H9 (cell line): ENCODE results near the gene DCLRE1C. TPM values are rescaled to one million over a fixed set of nuclear protein-coding genes. Genes with fewer than 3 reads are reported as not detected.

ENCODE experiments used
- DNase-seq: peaks from one replicate; pipeline ENCODE4 v3.0.0-alpha.2; 2017
- H2AFZ ChIP-seq: one replicate; pipeline ENCODE4 v1.6.1; 2013; ENCODE audit warnings: mild to moderate bottlenecking, low read length, control low read depth, moderate library complexity
- H2AK5ac ChIP-seq: 2 replicates; pipeline ENCODE4 v1.6.1; 2013; ENCODE audit warnings: low read length, control low read depth, mixed read lengths; ENCODE audit not compliant: insufficient read length
- H2BK120ac ChIP-seq: one replicate; pipeline ENCODE4 v1.6.1; 2013; ENCODE audit warnings: low read depth, mild to moderate bottlenecking, low read length, control low read depth, inconsistent platforms; ENCODE audit not compliant: poor library complexity, severe bottlenecking
- H2BK12ac ChIP-seq: 2 replicates; pipeline ENCODE4 v1.6.1; 2013; ENCODE audit warnings: low read length, control low read depth, mixed read lengths, low read depth; ENCODE audit not compliant: insufficient read length
- H2BK15ac ChIP-seq: 2 replicates; pipeline ENCODE4 v1.6.1; 2013; ENCODE audit warnings: low read depth, low read length, control low read depth
- H2BK20ac ChIP-seq: one replicate; pipeline ENCODE4 v1.6.1; 2013; ENCODE audit warnings: low read depth, mild to moderate bottlenecking, low read length, control low read depth, inconsistent platforms; ENCODE audit not compliant: poor library complexity, severe bottlenecking
- H2BK5ac ChIP-seq: 2 replicates; pipeline ENCODE4 v1.6.1; 2013; ENCODE audit warnings: low read length, control low read depth, mixed read lengths; ENCODE audit not compliant: insufficient read length
- H3K14ac ChIP-seq: 2 replicates; pipeline ENCODE4 v1.6.1; 2013; ENCODE audit warnings: low read length, control low read depth; ENCODE audit not compliant: insufficient read depth
- H3K18ac ChIP-seq: 2 replicates; pipeline ENCODE4 v1.6.1; 2013; ENCODE audit warnings: low read depth, mild to moderate bottlenecking, mixed read lengths, low read length, control low read depth; ENCODE audit not compliant: insufficient read length
- H3K23ac ChIP-seq: 2 replicates; pipeline ENCODE4 v1.6.1; 2013; ENCODE audit warnings: low read length, control low read depth, mixed read lengths, low read depth; ENCODE audit not compliant: insufficient read length
- H3K23me2 ChIP-seq: 2 replicates; pipeline ENCODE4 v1.6.1; 2013; ENCODE audit warnings: low read depth, mild to moderate bottlenecking, mixed read lengths, low read length, control low read depth; ENCODE audit not compliant: insufficient read length, poor library complexity, severe bottlenecking
- H3K27ac ChIP-seq: 2 replicates; pipeline ENCODE4 v1.5.1; 2013; ENCODE audit warnings: low read length, control low read depth, mixed read lengths, low read depth; ENCODE audit not compliant: insufficient read length
- H3K27me3 ChIP-seq: 2 replicates; pipeline ENCODE4 v1.6.1; 2013; ENCODE audit warnings: low read length, control low read depth, inconsistent platforms; ENCODE audit not compliant: insufficient read depth
- H3K4ac ChIP-seq: 2 replicates; pipeline ENCODE4 v1.6.1; 2013; ENCODE audit warnings: low read depth, mild to moderate bottlenecking, control low read depth, inconsistent platforms, low read length, moderate library complexity
- H3K4me1 ChIP-seq: 2 replicates; pipeline ENCODE4 v1.6.1; 2013; ENCODE audit warnings: low read length, control low read depth, inconsistent platforms; ENCODE audit not compliant: insufficient read depth
- H3K4me2 ChIP-seq: 2 replicates; pipeline ENCODE4 v1.6.1; 2013; ENCODE audit warnings: low read length, control low read depth, mixed read lengths; ENCODE audit not compliant: insufficient read length, insufficient read depth
- H3K56ac ChIP-seq: 2 replicates; pipeline ENCODE4 v1.6.1; 2013; ENCODE audit warnings: low read depth, mild to moderate bottlenecking, mixed read lengths, low read length, control low read depth; ENCODE audit not compliant: insufficient read length
- H3K79me1 ChIP-seq: 2 replicates; pipeline ENCODE4 v1.6.1; 2013; ENCODE audit warnings: low read depth, mild to moderate bottlenecking, moderate library complexity, low read length, control low read depth, inconsistent platforms; ENCODE audit not compliant: insufficient read depth, poor library complexity, severe bottlenecking
- H3K79me2 ChIP-seq: 2 replicates; pipeline ENCODE4 v1.6.1; 2013; ENCODE audit warnings: low read length, control low read depth, inconsistent platforms; ENCODE audit not compliant: insufficient read depth
- H3K9ac ChIP-seq: 2 replicates; pipeline ENCODE4 v1.6.1; 2013; ENCODE audit warnings: low read length, control low read depth, mixed read lengths; ENCODE audit not compliant: insufficient read length; ENCODE audit errors: extremely low read depth
- H3K9me3 ChIP-seq: one replicate; pipeline ENCODE4 v1.6.1; 2013; ENCODE audit warnings: low read depth, low read length, inconsistent platforms; ENCODE audit not compliant: control insufficient read depth
- H3T11ph ChIP-seq: one replicate; pipeline ENCODE4 v1.6.1; 2013; ENCODE audit warnings: mild to moderate bottlenecking, low read length, control low read depth, inconsistent platforms
- H4K20me1 ChIP-seq: one replicate; pipeline ENCODE4 v1.6.1; 2013; ENCODE audit not compliant: control insufficient read depth, insufficient read length, insufficient read depth
- H4K5ac ChIP-seq: 2 replicates; pipeline ENCODE4 v1.6.1; 2013; ENCODE audit warnings: low read depth, mild to moderate bottlenecking, mixed read lengths, low read length, control low read depth; ENCODE audit not compliant: insufficient read length
- H4K8ac ChIP-seq: replicated peaks from 2 replicates; pipeline ENCODE4 v1.6.1; 2013; ENCODE audit warnings: low read length, control low read depth, mixed read lengths, low read depth; ENCODE audit not compliant: insufficient read length
- H4K91ac ChIP-seq: 2 replicates; pipeline ENCODE4 v1.6.1; 2013; ENCODE audit warnings: low read depth, mild to moderate bottlenecking, moderate library complexity, mixed read lengths, low read length, control low read depth; ENCODE audit not compliant: insufficient read length
- H3K27ac Mint-ChIP-seq, 3 experiments: 2 replicates in 2 of 3; 3 replicates in 1 of 3; pipeline ENCODE4 v1.8.0; 2020 to 2021; ENCODE audit warnings: mixed read lengths in 3 of 3, mild to moderate bottlenecking in 1 of 3, moderate library complexity in 1 of 3
- H3K27me3 Mint-ChIP-seq: 2 replicates; pipeline ENCODE4 v1.8.0; 2021; ENCODE audit warnings: low read depth, mild to moderate bottlenecking, moderate library complexity, mixed read lengths
- H3K36me3 Mint-ChIP-seq, 3 experiments: 2 replicates in 2 of 3; 3 replicates in 1 of 3; pipeline ENCODE4 v1.8.0; 2020 to 2021; ENCODE audit warnings: low read depth in 3 of 3, mixed read lengths in 3 of 3; ENCODE audit not compliant: insufficient read depth in 1 of 3
- H3K4me1 Mint-ChIP-seq, 2 experiments: 2 replicates each; pipeline ENCODE4 v1.8.0; 2020; ENCODE audit warnings: mixed read lengths in 2 of 2
- H3K4me3 Mint-ChIP-seq, 2 experiments: 2 replicates in 1 of 2; 3 replicates in 1 of 2; pipeline ENCODE4 v1.8.0; 2020 to 2021; ENCODE audit warnings: mild to moderate bottlenecking in 2 of 2, mixed read lengths in 2 of 2, moderate library complexity in 1 of 2
- H3K9me3 Mint-ChIP-seq, 2 experiments: 2 replicates in 1 of 2; 3 replicates in 1 of 2; pipeline ENCODE4 v1.8.0; 2020; ENCODE audit warnings: mild to moderate bottlenecking in 2 of 2, mixed read lengths in 2 of 2, moderate library complexity in 1 of 2
- whole genome bisulfite sequencing: extraction: QIAGEN DNeasy Blood & Tissue Kit; methylation state at CpG from one replicate; pipeline ENCODE4 v1.1.7; 2013; ENCODE audit warnings: missing lambda C conversion rate, low lambda C conversion rate, mixed read lengths; ENCODE audit not compliant: insufficient read length; ENCODE audit errors: extremely low coverage; 5-methylcytosine and 5-hydroxymethylcytosine counted together
- total RNA-seq: library from RNA; stranded (reverse); gene quantifications from 2 replicates; pipeline ENCODE4 v1.2.1, GENCODE V29; 2021
- TF ChIP-seq, protein P1 (sequence below): fragments of 200-600 bp; sonication (generic); conservative IDR thresholded peaks from 3 replicates; pipeline ENCODE4 v1.8.0; 2021; ENCODE audit warnings: antibody characterized with exemption, mild to moderate bottlenecking

DCLRE1C gene
- total RNA-seq, 1 experiment from 2014 or later, result 15.2 TPM

DNA sequence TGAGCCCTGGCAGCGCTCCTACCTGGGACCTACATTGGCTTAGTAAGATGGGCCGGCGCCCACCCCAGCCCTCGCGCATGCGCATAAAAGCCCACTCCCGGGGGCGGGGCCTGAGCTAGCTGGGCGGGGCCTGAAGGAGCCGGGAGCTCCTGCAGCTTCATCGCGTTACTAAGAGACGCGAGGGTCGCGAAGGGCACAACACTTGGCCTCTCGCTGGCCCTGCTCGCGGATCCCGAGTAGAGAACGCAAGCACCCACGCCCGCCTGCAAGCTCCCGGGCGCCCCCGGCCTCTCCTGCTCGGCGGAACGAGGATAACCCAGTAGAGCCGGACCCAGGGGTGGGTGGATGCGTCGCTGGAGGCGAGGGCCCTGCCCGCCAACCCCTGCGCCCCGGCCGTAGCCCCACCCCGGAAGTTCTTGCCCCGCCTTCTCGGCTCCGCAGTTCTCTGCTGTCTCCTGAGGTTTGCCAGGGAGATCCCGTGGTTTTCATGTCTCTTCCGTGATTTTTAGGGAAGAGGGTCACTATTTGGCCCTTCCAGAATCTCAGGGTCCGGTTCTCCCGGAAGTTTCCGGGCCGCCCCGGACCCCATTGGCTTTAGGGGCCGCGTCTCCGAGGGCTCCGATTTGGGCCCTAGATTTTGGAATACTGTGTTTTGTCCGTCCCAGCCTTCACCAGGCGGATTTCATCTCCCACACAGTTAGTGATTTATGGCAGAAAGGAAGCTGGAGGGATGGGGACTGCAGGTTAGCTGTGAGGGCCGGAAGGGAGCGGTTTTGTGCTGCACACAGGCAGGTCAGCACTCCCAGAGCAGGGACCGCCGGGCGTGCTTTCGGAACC is 5.5 kb upstream of the DCLRE1C start, which contains the start of gene MEIG1:
MEIG1 (plus strand) TSS at position 168 of the 837 bp plus-strand sequence. CDS start 7,081 bp downstream, outside the sequence.
- Histone ChIP-seq H4K8ac (no peak within 1 kb of the TSS), H3K79me2 (no peaks in the 10 kb centered on the region), H3T11ph (no peak within 1 kb of the TSS), H3K9me3 (no peaks in the 10 kb centered on the region), H3K4me1 (no peaks in the 10 kb centered on the region), H3K14ac (peak within 1 kb of the TSS; percentile 90; the same call in 1 of the 2 replicates), H3K9ac (peak within 1 kb of the TSS; percentile 76), H3K56ac (no peak within 1 kb of the TSS), H3K27ac (peak within 1 kb of the TSS; percentile 83), H2BK15ac (no peak within 1 kb of the TSS), H2BK12ac (no peak within 1 kb of the TSS), H4K20me1 (no peaks in the 10 kb centered on the region), H3K79me1 (no peaks in the 10 kb centered on the region), H4K91ac (no peak within 1 kb of the TSS), H3K27me3 (no peaks in the 10 kb centered on the region), H3K4me2 (peak within 1 kb of the TSS; percentile 58), H3K23ac (no peak within 1 kb of the TSS), H2AFZ (peak within 1 kb of the TSS; percentile 33), H2AK5ac (no peak within 1 kb of the TSS), H3K23me2 (peaks cover 3% of the 10 kb centered on the region), H3K4ac (no peak within 1 kb of the TSS), H2BK20ac (no peak within 1 kb of the TSS), H3K18ac (peak within 1 kb of the TSS; percentile 86), H2BK120ac (no peak within 1 kb of the TSS), H4K5ac (no peak within 1 kb of the TSS), H2BK5ac (no peak within 1 kb of the TSS)
- peak; percentile 96 for DNase-seq
- WGBS, result no CpG with 5 or more reads among the region's 60 CpGs
- peaks cover 8 to 9% of the 10 kb centered on the region in 2 experiments for H3K4me1 Mint-ChIP-seq
- peak within 1 kb of the TSS; percentile 99 to 100 (median 99) for H3K27ac Mint-ChIP-seq
- H3K9me3 Mint-ChIP-seq, result peaks cover 0 to 1% of the 10 kb centered on the region in 2 experiments; a peak in 2 of 5 replicates
- H3K4me3 Mint-ChIP-seq, result peak within 1 kb of the TSS; percentile 90 to 95
- TF ChIP-seq, protein P1, sequence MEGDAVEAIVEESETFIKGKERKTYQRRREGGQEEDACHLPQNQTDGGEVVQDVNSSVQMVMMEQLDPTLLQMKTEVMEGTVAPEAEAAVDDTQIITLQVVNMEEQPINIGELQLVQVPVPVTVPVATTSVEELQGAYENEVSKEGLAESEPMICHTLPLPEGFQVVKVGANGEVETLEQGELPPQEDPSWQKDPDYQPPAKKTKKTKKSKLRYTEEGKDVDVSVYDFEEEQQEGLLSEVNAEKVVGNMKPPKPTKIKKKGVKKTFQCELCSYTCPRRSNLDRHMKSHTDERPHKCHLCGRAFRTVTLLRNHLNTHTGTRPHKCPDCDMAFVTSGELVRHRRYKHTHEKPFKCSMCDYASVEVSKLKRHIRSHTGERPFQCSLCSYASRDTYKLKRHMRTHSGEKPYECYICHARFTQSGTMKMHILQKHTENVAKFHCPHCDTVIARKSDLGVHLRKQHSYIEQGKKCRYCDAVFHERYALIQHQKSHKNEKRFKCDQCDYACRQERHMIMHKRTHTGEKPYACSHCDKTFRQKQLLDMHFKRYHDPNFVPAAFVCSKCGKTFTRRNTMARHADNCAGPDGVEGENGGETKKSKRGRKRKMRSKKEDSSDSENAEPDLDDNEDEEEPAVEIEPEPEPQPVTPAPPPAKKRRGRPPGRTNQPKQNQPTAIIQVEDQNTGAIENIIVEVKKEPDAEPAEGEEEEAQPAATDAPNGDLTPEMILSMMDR, result no peak
- peaks cover 3% of the 10 kb centered on the region for H3K27me3 Mint-ChIP-seq
- no peaks in the 10 kb centered on the region; a peak in 1 of 7 replicates for H3K36me3 Mint-ChIP-seq
